Smooth muscle cell (in vitro differentiated cells): ENCODE measurements around the gene STAP2. TPM values are rescaled to one million over a fixed set of nuclear protein-coding genes. Genes with fewer than 3 reads are reported as not detected.

ENCODE experiments used
- DNase-seq: peaks from one replicate; lab custom pipeline; 2025; ENCODE audit not compliant: unreplicated experiment; lab: John Stamatoyannopoulos, UW
- H2AFZ ChIP-seq: fragments of 200-600 bp; sonication (generic); 2 replicates; pipeline ENCODE4 v1.6.0; 2016; ENCODE audit warnings: antibody characterized with exemption, low read depth, mild to moderate bottlenecking
- H3F3A ChIP-seq: fragments of 200-600 bp; sonication (generic); 2 replicates; pipeline ENCODE4 v1.6.0; 2017; ENCODE audit warnings: antibody characterized with exemption, low read depth
- H3K27ac ChIP-seq: fragments of 200-600 bp; sonication (generic); 2 replicates; pipeline ENCODE4 v1.5.1; 2016; ENCODE audit warnings: low read depth, mild to moderate bottlenecking
- H3K27me3 ChIP-seq: fragments of 200-600 bp; sonication (generic); 2 replicates; pipeline ENCODE4 v1.6.1; 2016; ENCODE audit warnings: low read depth, mild to moderate bottlenecking
- H3K36me3 ChIP-seq: fragments of 200-600 bp; sonication (generic); 2 replicates; pipeline ENCODE4 v1.5.1; 2016; ENCODE audit warnings: low read depth
- H3K4me1 ChIP-seq: fragments of 200-600 bp; sonication (generic); 2 replicates; pipeline ENCODE4 v1.5.1; 2016; ENCODE audit warnings: low read depth
- H3K4me2 ChIP-seq: fragments of 200-600 bp; sonication (generic); 2 replicates; pipeline ENCODE4 v1.6.0; 2016; ENCODE audit warnings: mild to moderate bottlenecking
- H3K4me3 ChIP-seq: fragments of 200-600 bp; sonication (generic); 2 replicates; pipeline ENCODE4 v1.5.1; 2016; ENCODE audit warnings: mild to moderate bottlenecking
- H3K79me2 ChIP-seq: fragments of 200-600 bp; sonication (generic); 2 replicates; pipeline ENCODE4 v1.6.0; 2016; ENCODE audit warnings: low read depth, mild to moderate bottlenecking
- H3K9ac ChIP-seq: fragments of 200-600 bp; sonication (generic); 2 replicates; pipeline ENCODE4 v1.6.0; 2016; ENCODE audit warnings: low read depth
- H3K9me3 ChIP-seq: fragments of 200-600 bp; sonication (generic); replicated peaks from 2 replicates; pipeline ENCODE4 v1.5.1; 2016; ENCODE audit warnings: low read depth
- H4K20me1 ChIP-seq: fragments of 200-600 bp; sonication (generic); 2 replicates; pipeline ENCODE4 v1.6.0; 2016; ENCODE audit warnings: low read depth
- CTCF ChIP-seq: fragments of 200-600 bp; sonication (generic); IDR thresholded peaks from 2 replicates; pipeline ENCODE4 v1.5.1; 2017; ENCODE audit warnings: borderline replicate concordance, mild to moderate bottlenecking, antibody characterized with exemption; ENCODE audit not compliant: insufficient read depth, poor library complexity, severe bottlenecking
- WGBS: methylation state at CpG from one replicate; pipeline ENCODE4 v1.1.7; 2016; ENCODE audit warnings: low lambda C conversion rate; 5-methylcytosine and 5-hydroxymethylcytosine counted together
- polyA plus RNA-seq: library from polyadenylated mRNA; unstranded; fragments of >200 nt; fragmentation: Nextera tagmentation; extraction: Ambion mirVana; gene quantifications from 2 replicates; pipeline ENCODE4 v1.2.1, GENCODE V29; 2016
- total RNA-seq: library from RNA; depleted of rRNA; stranded (reverse); fragments of >200 nt; gene quantifications from 2 replicates; pipeline ENCODE4 v1.2.3, GENCODE V29; 2014

Gene STAP2
- total and polyA plus RNA-seq, 2 experiments from 2014 or later, result 8.3 to 10.7 TPM

DNA sequence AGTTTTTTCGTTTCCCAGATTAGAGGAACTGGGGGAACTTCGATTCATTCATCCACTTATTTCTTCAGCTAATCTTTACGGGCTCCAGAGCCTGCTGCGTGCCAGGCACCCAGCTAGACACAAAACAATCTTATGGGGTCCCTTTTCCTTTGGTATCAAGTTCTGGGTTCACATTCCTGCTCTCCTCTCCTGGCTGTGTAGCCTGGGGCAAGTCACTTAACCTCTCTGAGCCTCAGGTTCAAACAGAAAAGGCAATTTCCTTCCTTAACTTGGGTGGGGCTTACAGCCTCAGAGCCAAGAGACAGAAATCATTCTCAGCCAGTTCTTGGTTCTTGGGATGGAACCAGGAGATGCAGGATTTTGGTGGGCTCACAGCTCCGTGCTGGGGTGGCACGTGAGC, 53.7 kb downstream of the STAP2 start:
- Histone ChIP-seq H3K9ac (no peak overlapping the region), H3K27ac (no peak overlapping the region), H3K4me1 (peaks cover 2% of the 10 kb centered on the region), H2AFZ (no peak overlapping the region), H3F3A (no peaks in the 10 kb centered on the region), H4K20me1 (no peaks in the 10 kb centered on the region), H3K36me3 (no peaks in the 10 kb centered on the region), H3K4me2 (no peak overlapping the region), H3K4me3 (no peak overlapping the region), H3K27me3 (peaks cover 11% of the 10 kb centered on the region), H3K9me3 (no peaks in the 10 kb centered on the region), H3K79me2 (no peaks in the 10 kb centered on the region)
- no peak for TF ChIP-seq CTCF
- no peak for DNase-seq
- 86% methylated on average over 6 of the region's 6 CpGs for WGBS

DNA sequence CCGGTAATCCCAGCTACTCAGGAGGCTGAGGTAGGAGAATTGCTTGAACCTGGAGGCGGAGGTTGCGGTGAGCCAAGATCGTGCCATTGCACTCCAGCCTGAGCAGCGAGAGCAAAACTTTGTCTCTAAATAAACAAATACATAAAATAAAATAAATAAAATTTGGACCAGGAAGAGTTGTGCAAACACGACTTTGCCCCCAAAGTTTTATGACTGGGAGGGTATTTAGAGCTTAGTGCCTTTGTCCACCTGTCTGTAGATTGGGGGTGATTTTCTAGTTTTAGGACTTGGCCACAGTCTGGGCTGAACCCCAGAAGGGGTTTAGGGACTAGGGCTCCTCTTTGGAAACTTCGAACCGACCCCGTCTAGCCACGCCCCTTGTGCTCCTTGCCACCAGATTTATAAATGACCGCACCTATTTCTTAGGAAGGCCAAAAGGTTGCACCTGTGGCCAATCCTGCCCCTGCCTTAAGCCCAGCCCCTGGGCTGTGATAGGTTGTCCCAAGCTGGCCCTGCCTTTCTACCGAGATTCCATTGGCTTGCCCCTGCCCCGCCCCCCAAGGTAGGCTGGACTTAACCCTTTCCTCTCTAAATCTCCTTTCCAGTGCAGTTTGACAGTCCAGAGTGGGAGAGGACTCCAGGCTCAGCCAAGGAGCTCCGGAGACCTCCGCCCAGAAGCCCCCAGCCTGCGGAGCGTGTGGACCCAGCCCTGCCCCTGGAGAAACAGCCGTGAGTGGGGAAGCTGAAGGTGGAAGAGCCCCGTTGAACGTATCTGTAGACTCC, 54.3 kb downstream of the STAP2 start:
- H3K4me2 ChIP-seq, result no peak overlapping the region
- no peaks in the 10 kb centered on the region for H3K9me3 ChIP-seq
- peaks cover 8% of the 10 kb centered on the region for H3K4me1 ChIP-seq
- no peak overlapping the region for H2AFZ ChIP-seq
- WGBS, result 64% methylated on average over 20 of the region's 20 CpGs
- no peaks in the 10 kb centered on the region for H3F3A ChIP-seq
- H3K79me2 ChIP-seq, result no peaks in the 10 kb centered on the region
- H3K27me3 ChIP-seq, result peaks cover 17% of the 10 kb centered on the region
- no peak for TF ChIP-seq CTCF
- no peak overlapping the region for H3K9ac ChIP-seq
- no peak for DNase-seq
- H4K20me1 ChIP-seq, result no peaks in the 10 kb centered on the region
- no peak overlapping the region for H3K27ac ChIP-seq
- no peaks in the 10 kb centered on the region for H3K36me3 ChIP-seq
- no peak overlapping the region for H3K4me3 ChIP-seq

DNA sequence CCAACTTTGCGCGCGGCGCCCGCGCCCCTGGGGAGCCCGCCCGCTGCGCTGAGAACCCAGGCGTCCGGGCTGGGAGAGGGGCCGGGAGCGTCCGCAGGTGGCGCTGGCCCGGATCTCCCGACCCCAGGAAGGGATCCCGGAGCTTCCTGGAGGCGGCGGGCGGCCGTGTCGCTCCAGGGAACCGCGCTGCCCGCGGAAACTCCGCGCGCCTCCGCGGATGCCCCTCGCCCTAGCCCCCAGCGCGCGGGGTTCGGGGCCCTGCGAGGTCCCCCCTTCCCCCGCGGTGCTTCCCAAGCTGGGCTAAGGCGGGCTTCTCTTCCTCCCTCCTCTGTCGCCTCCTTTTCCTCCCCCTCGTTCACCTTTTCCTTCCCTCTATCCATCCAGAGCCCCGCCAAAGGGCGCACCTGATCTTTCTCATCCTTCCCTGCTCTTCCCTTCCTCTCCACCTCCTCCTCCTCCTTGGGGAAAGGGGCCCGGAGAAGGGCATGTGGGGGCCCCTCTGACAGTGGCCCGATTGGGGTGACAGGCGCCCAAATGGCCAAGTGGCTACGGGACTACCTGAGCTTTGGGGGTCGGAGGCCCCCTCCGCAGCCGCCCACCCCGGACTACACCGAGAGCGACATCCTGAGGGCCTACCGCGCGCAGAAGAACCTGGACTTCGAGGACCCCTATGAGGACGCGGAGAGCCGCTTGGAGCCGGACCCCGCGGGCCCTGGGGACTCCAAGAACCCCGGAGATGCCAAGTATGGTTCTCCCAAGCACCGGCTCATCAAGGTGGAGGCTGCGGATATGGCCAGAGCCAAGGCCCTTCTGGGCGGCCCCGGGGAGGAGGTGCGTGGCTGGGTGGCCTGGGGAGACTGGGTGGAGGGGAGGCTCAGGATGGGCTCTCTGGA, 58.9 kb downstream of the STAP2 start:
- Histone ChIP-seq H3K79me2 (no peaks in the 10 kb centered on the region), H3K36me3 (no peaks in the 10 kb centered on the region), H3K4me2 (peak overlapping the region; percentile 95), H3K27me3 (peaks cover 26% of the 10 kb centered on the region), H4K20me1 (no peaks in the 10 kb centered on the region), H3K27ac (no peak overlapping the region), H2AFZ (no peak overlapping the region), H3F3A (no peaks in the 10 kb centered on the region), H3K4me1 (peaks cover 18% of the 10 kb centered on the region), H3K4me3 (peak overlapping the region; percentile 51), H3K9ac (no peak overlapping the region), H3K9me3 (no peaks in the 10 kb centered on the region)
- TF ChIP-seq CTCF, result no peak
- whole genome bisulfite sequencing, result 11% methylated on average over 44 of the region's 71 CpGs
- DNase-seq, result no peak

DNA sequence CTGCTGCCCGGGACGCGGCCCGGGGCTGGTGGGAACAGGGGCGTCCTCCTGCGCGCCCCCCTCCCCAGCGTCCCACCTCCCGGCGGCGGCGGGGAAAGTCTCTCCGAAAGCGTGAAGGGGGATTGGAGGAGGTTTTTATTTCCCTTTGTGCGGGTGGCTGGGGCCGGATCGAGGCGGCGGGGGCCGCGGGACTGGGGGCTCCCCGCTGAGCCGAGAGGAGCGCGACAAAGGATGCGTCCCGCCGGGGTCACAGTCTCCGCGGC, 59.4 kb downstream of the STAP2 start:
- peaks cover 18% of the 10 kb centered on the region for H3K4me1 ChIP-seq
- no peak overlapping the region for H3K27ac ChIP-seq
- H4K20me1 ChIP-seq, result no peaks in the 10 kb centered on the region
- H3F3A ChIP-seq, result no peaks in the 10 kb centered on the region
- 0% methylated on average over 11 of the region's 30 CpGs for WGBS
- peak overlapping the region; percentile 95 for H3K4me2 ChIP-seq
- no peak for TF ChIP-seq CTCF
- peak overlapping the region; percentile 51 for H3K4me3 ChIP-seq
- H3K9ac ChIP-seq, result no peak overlapping the region
- no peak for DNase-seq
- H2AFZ ChIP-seq, result no peak overlapping the region
- H3K9me3 ChIP-seq, result no peaks in the 10 kb centered on the region
- no peaks in the 10 kb centered on the region for H3K36me3 ChIP-seq
- peaks cover 26% of the 10 kb centered on the region for H3K27me3 ChIP-seq
- H3K79me2 ChIP-seq, result no peaks in the 10 kb centered on the region
